Measurements from ENCODE around the gene TMEM43. TPM values are rescaled to one million over a fixed set of nuclear protein-coding genes. Genes with fewer than 3 reads are reported as not detected.

Gene TMEM43
- total and polyA plus RNA-seq, 10 of the 15 experiments (the other 5 are each of a cell fraction or from before 2014, with no cell fraction given) = 7.2 to 33.0 (median 18.5) TPM

GRCh38 chr3:14117468-14118399 lies 7.1 kb upstream of the TMEM43 start:
- in situ Hi-C loops (cut with MboI) (loop anchor here (5.0 kb wide), 1 partner anchor 220 kb away; no protein-coding TSS in a partner anchor), intact Hi-C loops (cut with micrococcal nuclease; ENCODE audit: unreplicated experiment) (no loop called here)
- 98% methylated on average over 10 of the region's 10 CpGs for WGBS (ENCODE audit: insufficient coverage, insufficient replicate concordance, low lambda C conversion rate, missing lambda C conversion rate)
- Histone ChIP-seq H3K79me2 (ENCODE audit: control insufficient read depth, insufficient read depth, low read length) (peaks cover 7% of the 10 kb centered on the region), H3K27me3 (replicated peaks in 1 of 2; ENCODE audit: control insufficient read depth in 2 of 2, insufficient read depth in 2 of 2, low read length in 1 of 2) (no peaks in the 10 kb centered on the region), H3K4me1 (ENCODE audit: control insufficient read depth, insufficient read depth, low read length) (no peaks in the 10 kb centered on the region), H3K9me3 (replicated peaks; ENCODE audit: control insufficient read depth, insufficient read depth, low read length) (no peaks in the 10 kb centered on the region), H3K4me2 (ENCODE audit: control insufficient read depth, insufficient read depth) (no peak overlapping the region), H3K4me3 (no peak overlapping the region), H4K20me1 (ENCODE audit: control insufficient read depth, insufficient read depth) (no peaks in the 10 kb centered on the region; the same call in 1 of the 2 replicates), H3K36me3 (ENCODE audit: control insufficient read depth in 2 of 2, insufficient read depth in 2 of 2, low read length in 1 of 2) (peaks cover 13 to 16% of the 10 kb centered on the region in 2 experiments; a peak in 3 of 4 replicates), H3K27ac (ENCODE audit: control insufficient read depth, insufficient read depth) (no peak overlapping the region), H2AFZ (ENCODE audit: control insufficient read depth, low read depth, low read length) (no peak overlapping the region), H3K9ac (ENCODE audit: control insufficient read depth, insufficient read depth, low read length) (no peak overlapping the region)
- ChIA-PET RAD21 (ENCODE audit: unreplicated experiment) (no interaction called here), SMC1A (ENCODE audit: uncharacterized antibody, unreplicated experiment) (no interaction called here), POLR2A (no interaction called here), CTCF (interaction anchor here (1.1 kb wide), 1 partner anchor 221 kb away, joined by 3 read pairs; no protein-coding TSS in a partner anchor)
- TF ChIP-seq EP300 (IDR thresholded peaks at IDR 0.05; ENCODE audit: borderline replicate concordance in 1 of 2, control insufficient read depth in 1 of 2, low read depth in 2 of 2, low read length in 2 of 2) = no peak
- TF ChIP-seq, protein P1, sequence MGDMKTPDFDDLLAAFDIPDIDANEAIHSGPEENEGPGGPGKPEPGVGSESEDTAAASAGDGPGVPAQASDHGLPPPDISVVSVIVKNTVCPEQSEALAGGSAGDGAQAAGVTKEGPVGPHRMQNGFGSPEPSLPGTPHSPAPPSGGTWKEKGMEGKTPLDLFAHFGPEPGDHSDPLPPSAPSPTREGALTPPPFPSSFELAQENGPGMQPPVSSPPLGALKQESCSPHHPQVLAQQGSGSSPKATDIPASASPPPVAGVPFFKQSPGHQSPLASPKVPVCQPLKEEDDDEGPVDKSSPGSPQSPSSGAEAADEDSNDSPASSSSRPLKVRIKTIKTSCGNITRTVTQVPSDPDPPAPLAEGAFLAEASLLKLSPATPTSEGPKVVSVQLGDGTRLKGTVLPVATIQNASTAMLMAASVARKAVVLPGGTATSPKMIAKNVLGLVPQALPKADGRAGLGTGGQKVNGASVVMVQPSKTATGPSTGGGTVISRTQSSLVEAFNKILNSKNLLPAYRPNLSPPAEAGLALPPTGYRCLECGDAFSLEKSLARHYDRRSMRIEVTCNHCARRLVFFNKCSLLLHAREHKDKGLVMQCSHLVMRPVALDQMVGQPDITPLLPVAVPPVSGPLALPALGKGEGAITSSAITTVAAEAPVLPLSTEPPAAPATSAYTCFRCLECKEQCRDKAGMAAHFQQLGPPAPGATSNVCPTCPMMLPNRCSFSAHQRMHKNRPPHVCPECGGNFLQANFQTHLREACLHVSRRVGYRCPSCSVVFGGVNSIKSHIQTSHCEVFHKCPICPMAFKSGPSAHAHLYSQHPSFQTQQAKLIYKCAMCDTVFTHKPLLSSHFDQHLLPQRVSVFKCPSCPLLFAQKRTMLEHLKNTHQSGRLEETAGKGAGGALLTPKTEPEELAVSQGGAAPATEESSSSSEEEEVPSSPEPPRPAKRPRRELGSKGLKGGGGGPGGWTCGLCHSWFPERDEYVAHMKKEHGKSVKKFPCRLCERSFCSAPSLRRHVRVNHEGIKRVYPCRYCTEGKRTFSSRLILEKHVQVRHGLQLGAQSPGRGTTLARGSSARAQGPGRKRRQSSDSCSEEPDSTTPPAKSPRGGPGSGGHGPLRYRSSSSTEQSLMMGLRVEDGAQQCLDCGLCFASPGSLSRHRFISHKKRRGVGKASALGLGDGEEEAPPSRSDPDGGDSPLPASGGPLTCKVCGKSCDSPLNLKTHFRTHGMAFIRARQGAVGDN (IDR thresholded peaks at IDR 0.05) = no peak
- TF ChIP-seq, protein P2, sequence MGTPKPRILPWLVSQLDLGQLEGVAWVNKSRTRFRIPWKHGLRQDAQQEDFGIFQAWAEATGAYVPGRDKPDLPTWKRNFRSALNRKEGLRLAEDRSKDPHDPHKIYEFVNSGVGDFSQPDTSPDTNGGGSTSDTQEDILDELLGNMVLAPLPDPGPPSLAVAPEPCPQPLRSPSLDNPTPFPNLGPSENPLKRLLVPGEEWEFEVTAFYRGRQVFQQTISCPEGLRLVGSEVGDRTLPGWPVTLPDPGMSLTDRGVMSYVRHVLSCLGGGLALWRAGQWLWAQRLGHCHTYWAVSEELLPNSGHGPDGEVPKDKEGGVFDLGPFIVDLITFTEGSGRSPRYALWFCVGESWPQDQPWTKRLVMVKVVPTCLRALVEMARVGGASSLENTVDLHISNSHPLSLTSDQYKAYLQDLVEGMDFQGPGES (IDR thresholded peaks at IDR 0.05) = no peak
- TF ChIP-seq RB1 (IDR thresholded peaks at IDR 0.05; ENCODE audit: borderline replicate concordance) = no peak
- no peak for TF ChIP-seq MYC (IDR thresholded peaks at IDR 0.05; ENCODE audit: insufficient read depth, insufficient read length, insufficient replicate concordance, low read length, severe bottlenecking)
- TF ChIP-seq CBX5 (IDR thresholded peaks at IDR 0.05; ENCODE audit: low read depth) = no peak
- no peak for TF ChIP-seq WRNIP1 (IDR thresholded peaks at IDR 0.05; ENCODE audit: borderline replicate concordance, low read depth, low read length)
- TF ChIP-seq E2F4 (IDR thresholded peaks at IDR 0.05; ENCODE audit: low read depth, low read length) = no peak
- no peak for TF ChIP-seq PAX5 (IDR thresholded peaks at IDR 0.05; ENCODE audit: borderline replicate concordance, low read depth, low read length)
- no peak for TF ChIP-seq SMARCA5 (IDR thresholded peaks at IDR 0.05)
- no peak for TF ChIP-seq PAX8 (IDR thresholded peaks at IDR 0.05)
- TF ChIP-seq TCF12 (IDR thresholded peaks at IDR 0.05; ENCODE audit: low read depth, low read length) = no peak
- FAIRE-seq (no peak), ATAC-seq (no peak), DNase-seq (ENCODE audit: low read depth, low spot score) (no peak)
- no TSS peak for BruUV-seq (replicated peaks)
